Measurements from ENCODE around the gene GZMM. TPM values are rescaled to one million over a fixed set of nuclear protein-coding genes. Genes with fewer than 3 reads are reported as not detected.

Gene GZMM
- total and polyA plus RNA-seq, 7 donors, result 0.11 to 0.23 (median 0.14) TPM; not detected in 4

DNA sequence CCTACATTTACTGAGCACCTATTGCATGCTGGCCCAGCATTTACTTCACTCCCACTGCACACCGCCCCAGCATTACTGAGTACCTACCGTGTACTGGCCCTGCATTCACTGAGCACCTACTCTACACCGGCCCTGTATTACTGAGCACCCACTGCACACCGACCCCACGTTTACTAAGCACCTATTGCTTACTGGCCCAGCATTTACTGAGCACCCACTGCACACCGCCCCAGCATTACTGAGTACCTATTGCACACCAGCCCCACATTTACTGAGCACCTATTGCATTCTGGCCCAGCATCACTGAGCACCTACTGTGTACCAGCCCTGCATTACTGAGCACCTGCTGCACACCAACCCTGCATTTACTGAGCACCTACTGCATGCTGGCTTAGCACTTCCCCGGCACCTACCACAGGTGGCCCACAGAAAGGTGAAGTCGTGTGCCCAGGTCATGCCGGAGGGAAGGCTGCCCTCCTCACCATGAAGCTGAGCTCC is 29.6 kb upstream of the GZMM start:
- H3K27ac ChIP-seq, result no peak overlapping the region
- intact Hi-C loops (cut with DNase I), result no loop called here
- no peak for TF ChIP-seq CTCF (IDR thresholded peaks at IDR 0.05)
- no peaks in the 10 kb centered on the region for H3K9me3 ChIP-seq
- H3K27me3 ChIP-seq (ENCODE audit: insufficient read depth in 3 of 3, low read length in 2 of 3), result no peaks in the 10 kb centered on the region
- 94 to 96% (median 96%) methylated on average over 9 of the region's 9 CpGs for WGBS, 3 donors
- DNase-seq (no peak), ATAC-seq (no peak)
- H3K36me3 ChIP-seq (ENCODE audit: insufficient read depth in 1 of 2, low read depth in 1 of 2), result peaks cover 0 to 14% of the 10 kb centered on the region in 2 donors
- H3K4me3 ChIP-seq, result no peak overlapping the region
- no peaks in the 10 kb centered on the region for H3K4me1 ChIP-seq

DNA sequence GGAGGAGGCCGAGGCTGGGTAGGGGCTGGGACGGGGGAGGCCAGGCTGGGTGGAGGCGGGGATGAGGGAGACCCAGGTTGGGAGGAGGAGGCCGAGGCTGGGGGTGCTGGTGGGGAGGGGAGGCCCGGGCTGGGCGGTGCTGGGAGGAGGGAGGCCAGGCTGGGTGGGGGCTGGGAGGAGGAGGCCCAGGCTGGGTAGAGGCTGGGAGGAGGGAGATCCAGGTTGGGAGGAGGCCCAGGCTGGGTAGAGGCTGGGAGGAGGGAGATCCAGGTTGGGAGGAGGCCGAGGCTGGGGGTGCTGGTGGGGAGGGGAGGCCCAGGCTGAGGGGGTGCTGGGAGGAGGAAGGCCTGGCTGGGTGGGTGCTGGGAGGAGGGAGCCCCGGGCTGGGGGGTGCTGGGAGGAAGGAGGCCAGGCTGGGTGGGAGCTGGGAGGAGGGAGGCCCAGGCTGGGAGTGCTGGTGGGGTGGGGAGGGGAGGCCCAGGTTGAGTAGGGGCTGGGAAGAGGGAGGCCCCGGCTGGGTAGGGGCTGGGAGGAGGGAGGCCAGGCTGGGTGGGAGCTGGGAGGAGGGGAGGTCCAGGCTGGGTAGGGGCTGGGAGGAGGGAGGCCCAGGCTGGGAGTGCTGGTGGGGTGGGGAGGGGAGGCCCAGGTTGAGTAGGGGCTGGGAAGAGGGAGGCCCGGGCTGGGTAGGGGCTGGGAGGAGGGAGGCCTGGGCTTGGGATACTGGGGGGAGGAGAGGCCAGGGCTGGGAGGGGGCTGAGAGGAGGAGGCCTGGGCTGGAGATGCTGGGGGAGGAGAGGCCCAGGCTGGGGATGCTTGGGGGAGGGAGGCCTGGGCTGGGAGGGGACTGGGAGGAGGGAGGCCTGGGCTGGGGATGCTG is 25.9 kb upstream of the GZMM start:
- ATAC-seq (no peak), DNase-seq (peak in 1 of 2 donors; percentile 49)

DNA sequence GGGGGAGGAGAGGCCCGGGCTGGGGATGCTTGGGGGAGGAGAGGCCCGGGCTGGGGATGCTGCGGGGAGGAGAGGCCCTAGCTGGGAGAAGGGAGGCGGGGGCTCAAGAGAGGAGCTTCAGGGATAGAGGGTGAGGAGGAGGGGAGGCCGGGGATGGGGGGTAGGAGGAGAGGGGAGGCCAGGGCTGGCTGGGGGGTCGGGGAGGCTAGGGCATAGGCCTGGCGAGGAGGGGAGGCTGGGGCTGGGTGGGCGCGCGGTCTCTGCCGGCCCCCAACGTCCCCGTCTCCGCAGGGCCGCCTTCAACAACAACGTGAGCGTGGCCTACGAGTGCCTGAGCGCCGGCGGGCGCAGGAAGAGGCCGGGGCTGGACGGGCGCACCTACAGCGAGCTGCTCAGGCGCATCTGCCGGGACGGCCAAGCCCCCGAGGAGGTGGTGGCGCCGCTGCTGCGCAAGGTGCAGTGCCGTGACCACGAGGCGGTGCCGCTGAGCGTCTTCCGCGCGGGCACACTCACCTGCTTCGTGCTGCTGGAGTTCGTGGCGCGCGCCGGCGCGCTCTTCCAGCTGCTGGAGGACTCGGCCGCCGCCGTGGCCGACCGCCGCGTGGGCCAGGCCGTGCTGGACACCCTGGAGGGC is 25.1 kb upstream of the GZMM start:
- Histone ChIP-seq H3K4me3 (no peak overlapping the region), H3K9me3 (no peaks in the 10 kb centered on the region), H3K27me3 (ENCODE audit: insufficient read depth in 3 of 3, low read length in 2 of 3) (no peaks in the 10 kb centered on the region), H3K4me1 (no peaks in the 10 kb centered on the region), H3K36me3 (ENCODE audit: insufficient read depth in 1 of 2, low read depth in 1 of 2) (peaks cover 0 to 11% of the 10 kb centered on the region in 2 donors), H3K27ac (no peak overlapping the region)
- intact Hi-C loops (cut with DNase I), result no loop called here
- DNase-seq, result peak; percentile 23 to 48
- no peak for ATAC-seq
- 67 to 71% (median 68%) methylated on average over 36 to 58 of the region's 58 CpGs for WGBS, 3 donors
- no peak for TF ChIP-seq CTCF (IDR thresholded peaks at IDR 0.05)

More for the DNA sequence above, 25.9 kb upstream of the GZMM start:
- intact Hi-C loops (cut with DNase I), result no loop called here
- H3K27ac ChIP-seq, result no peak overlapping the region
- no peak overlapping the region for H3K4me3 ChIP-seq
- no peaks in the 10 kb centered on the region for H3K9me3 ChIP-seq
- no peaks in the 10 kb centered on the region for H3K4me1 ChIP-seq
- WGBS, 3 donors, result 73% methylated on average over 8 to 10 of the region's 10 CpGs
- TF ChIP-seq CTCF (IDR thresholded peaks at IDR 0.05), result no peak
- peaks cover 0 to 14% of the 10 kb centered on the region in 2 donors for H3K36me3 ChIP-seq (ENCODE audit: insufficient read depth in 1 of 2, low read depth in 1 of 2)
- no peaks in the 10 kb centered on the region for H3K27me3 ChIP-seq (ENCODE audit: insufficient read depth in 3 of 3, low read length in 2 of 3)

- DNase-seq, result peak in 1 of 2 donors; percentile 50
- H3K27me3 ChIP-seq (ENCODE audit: insufficient read depth in 3 of 3, low read length in 2 of 3), result no peaks in the 10 kb centered on the region
- intact Hi-C loops (cut with DNase I), result no loop called here
- no peaks in the 10 kb centered on the region for H3K4me1 ChIP-seq
- no peak overlapping the region for H3K27ac ChIP-seq
- no peak overlapping the region for H3K4me3 ChIP-seq
- TF ChIP-seq CTCF (IDR thresholded peaks at IDR 0.05), result no peak
- H3K36me3 ChIP-seq (ENCODE audit: insufficient read depth in 1 of 2, low read depth in 1 of 2), result peaks cover 0 to 7% of the 10 kb centered on the region in 2 donors
- H3K9me3 ChIP-seq, result no peaks in the 10 kb centered on the region
- 85 to 91% (median 88%) methylated on average over 30 to 45 of the region's 45 CpGs for whole genome bisulfite sequencing, 3 donors
- no peak for ATAC-seq
Observed at GRCh38 chr19:519449-519865, 24.4 kb upstream of the GZMM start.
